Endodermal cell (in vitro differentiated cells): Measurements from ENCODE around the gene TSSK1B. TPM values are rescaled to one million over a fixed set of nuclear protein-coding genes. Genes with fewer than 3 reads are reported as not detected.
"Not testable (repeated sequence)": the region's sequence is repeated elsewhere in the genome, so short reads cannot be mapped to it uniquely, and the experiment has no call there.

Experiments used
- DNase-seq: peaks from one replicate; pipeline ENCODE4 v3.0.0-alpha.2; 2017
- H3K27ac ChIP-seq: 2 replicates; pipeline ENCODE4 v1.5.1; 2013; ENCODE audit warnings: mild to moderate bottlenecking, low read depth, low read length, moderate library complexity
- H3K27me3 ChIP-seq: 2 replicates; pipeline ENCODE4 v1.6.1; 2013; ENCODE audit warnings: mild to moderate bottlenecking, low read length, moderate library complexity; ENCODE audit not compliant: insufficient read depth, control insufficient read depth, poor library complexity, severe bottlenecking
- H3K36me3 ChIP-seq: 2 replicates; pipeline ENCODE4 v1.7.0; 2013; ENCODE audit warnings: mild to moderate bottlenecking, low read length, moderate library complexity; ENCODE audit not compliant: control insufficient read depth, insufficient read depth
- H3K4me1 ChIP-seq: one replicate; pipeline ENCODE4 v1.7.0; 2013; ENCODE audit warnings: low read length; ENCODE audit not compliant: control insufficient read depth, insufficient read depth
- H3K4me3 ChIP-seq: 2 replicates; pipeline ENCODE4 v1.5.1; 2013; ENCODE audit warnings: mild to moderate bottlenecking, low read length, moderate library complexity
- H3K9ac ChIP-seq: 2 replicates; pipeline ENCODE4 v1.6.1; 2013; ENCODE audit warnings: mild to moderate bottlenecking, low read length, moderate library complexity; ENCODE audit not compliant: poor library complexity, severe bottlenecking; ENCODE audit errors: extremely low read depth
- H3K9me3 ChIP-seq: 2 replicates; pipeline ENCODE4 v1.6.1; 2013; ENCODE audit warnings: mild to moderate bottlenecking, low read length, moderate library complexity; ENCODE audit not compliant: control insufficient read depth
- H3K27ac Mint-ChIP-seq: 2 replicates; pipeline ENCODE4 v1.8.0; 2020; ENCODE audit warnings: mixed read lengths
- H3K27me3 Mint-ChIP-seq: 2 replicates; pipeline ENCODE4 v1.8.0; 2021; ENCODE audit warnings: mild to moderate bottlenecking, mixed read lengths; ENCODE audit not compliant: insufficient read depth
- H3K36me3 Mint-ChIP-seq: 2 replicates; pipeline ENCODE4 v1.8.0; 2020; ENCODE audit warnings: low read depth, mixed read lengths
- H3K4me1 Mint-ChIP-seq: 2 replicates; pipeline ENCODE4 v1.8.0; 2020; ENCODE audit warnings: mixed read lengths
- H3K4me3 Mint-ChIP-seq: 2 replicates; pipeline ENCODE4 v1.8.0; 2020; ENCODE audit warnings: mild to moderate bottlenecking, moderate library complexity, mixed read lengths
- H3K9me3 Mint-ChIP-seq: 2 replicates; pipeline ENCODE4 v1.8.0; 2020; ENCODE audit warnings: mild to moderate bottlenecking, mixed read lengths
- WGBS, 2 experiments: methylation state at CpG; one replicate each; pipeline versions ENCODE4 v1.1.5 to v1.1.7; 2013; ENCODE audit warnings: missing lambda C conversion rate in 2 of 2, mixed read lengths in 1 of 2; ENCODE audit not compliant: insufficient coverage in 1 of 2, insufficient read length in 1 of 2; 5-methylcytosine and 5-hydroxymethylcytosine counted together
- total RNA-seq, 2 donors: library from RNA; stranded (reverse); fragmentation: NEBNext Ultra II Directional in 1 of 2; extraction: Animal tissue kit (Norgen Biotek cat#: 25700) in 1 of 2; gene quantifications; 2 replicates in 1 of 2; 3 replicates in 1 of 2; pipeline ENCODE4 v1.2.1, GENCODE V29; 2021
- TF ChIP-seq, protein P1 (sequence below): fragments of 200-600 bp; sonication (generic); conservative IDR thresholded peaks from 2 replicates; pipeline ENCODE4 v1.5.0; 2021; ENCODE audit warnings: antibody characterized with exemption, mild to moderate bottlenecking

Gene TSSK1B
- total RNA-seq, 2 donors from 2014 or later = 0.11 TPM; not detected in 1

DNA sequence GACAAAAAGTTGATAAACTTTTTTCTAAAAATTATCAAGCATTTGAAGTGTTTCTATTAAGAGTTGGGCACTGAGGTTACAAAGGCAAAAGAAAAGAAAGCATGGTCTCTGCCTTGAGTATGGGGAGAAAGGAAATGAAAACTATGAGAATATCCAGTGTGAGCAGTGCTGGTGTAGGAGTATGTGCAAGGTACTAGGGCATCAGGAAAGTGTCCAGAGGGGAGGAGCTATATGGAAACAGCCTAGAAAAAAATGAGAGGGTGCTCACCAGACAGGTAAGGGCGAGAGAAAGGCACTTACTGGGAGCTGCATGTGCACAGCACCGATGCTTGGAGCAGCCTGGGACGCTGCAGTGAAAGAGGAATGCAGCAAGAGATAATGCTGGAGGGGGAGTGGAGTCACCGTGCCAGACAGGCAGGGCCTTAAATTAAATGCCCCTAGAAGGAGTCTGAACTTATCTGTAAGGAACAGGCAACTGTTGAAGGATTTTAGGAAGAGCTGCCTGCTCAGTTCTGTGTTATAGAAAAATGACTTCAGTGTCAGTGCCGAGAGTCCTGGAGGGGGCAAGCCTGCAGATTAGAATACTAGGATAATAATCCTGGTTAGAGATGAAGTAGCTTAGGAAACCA is 39.4 kb upstream of the TSSK1B start:
- Mint-ChIP-seq H3K36me3 (peaks cover 2% of the 10 kb centered on the region), H3K4me3 (no peak overlapping the region), H3K27me3 (peaks cover 7% of the 10 kb centered on the region), H3K4me1 (peaks cover 6% of the 10 kb centered on the region), H3K27ac (no peak overlapping the region), H3K9me3 (peaks cover 24% of the 10 kb centered on the region)
- no peaks in the 10 kb centered on the region for H3K36me3 ChIP-seq
- WGBS, 2 experiments = 57 to 61% methylated on average over 5 of the region's 5 CpGs
- H3K4me1 ChIP-seq = no peaks in the 10 kb centered on the region
- TF ChIP-seq, protein P1, sequence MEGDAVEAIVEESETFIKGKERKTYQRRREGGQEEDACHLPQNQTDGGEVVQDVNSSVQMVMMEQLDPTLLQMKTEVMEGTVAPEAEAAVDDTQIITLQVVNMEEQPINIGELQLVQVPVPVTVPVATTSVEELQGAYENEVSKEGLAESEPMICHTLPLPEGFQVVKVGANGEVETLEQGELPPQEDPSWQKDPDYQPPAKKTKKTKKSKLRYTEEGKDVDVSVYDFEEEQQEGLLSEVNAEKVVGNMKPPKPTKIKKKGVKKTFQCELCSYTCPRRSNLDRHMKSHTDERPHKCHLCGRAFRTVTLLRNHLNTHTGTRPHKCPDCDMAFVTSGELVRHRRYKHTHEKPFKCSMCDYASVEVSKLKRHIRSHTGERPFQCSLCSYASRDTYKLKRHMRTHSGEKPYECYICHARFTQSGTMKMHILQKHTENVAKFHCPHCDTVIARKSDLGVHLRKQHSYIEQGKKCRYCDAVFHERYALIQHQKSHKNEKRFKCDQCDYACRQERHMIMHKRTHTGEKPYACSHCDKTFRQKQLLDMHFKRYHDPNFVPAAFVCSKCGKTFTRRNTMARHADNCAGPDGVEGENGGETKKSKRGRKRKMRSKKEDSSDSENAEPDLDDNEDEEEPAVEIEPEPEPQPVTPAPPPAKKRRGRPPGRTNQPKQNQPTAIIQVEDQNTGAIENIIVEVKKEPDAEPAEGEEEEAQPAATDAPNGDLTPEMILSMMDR = no peak
- no peak overlapping the region for H3K4me3 ChIP-seq
- H3K9me3 ChIP-seq = peaks cover 13% of the 10 kb centered on the region
- no peak for DNase-seq
- H3K27ac ChIP-seq = no peak overlapping the region
- H3K9ac ChIP-seq = no peak overlapping the region
- peaks cover 3% of the 10 kb centered on the region for H3K27me3 ChIP-seq

DNA sequence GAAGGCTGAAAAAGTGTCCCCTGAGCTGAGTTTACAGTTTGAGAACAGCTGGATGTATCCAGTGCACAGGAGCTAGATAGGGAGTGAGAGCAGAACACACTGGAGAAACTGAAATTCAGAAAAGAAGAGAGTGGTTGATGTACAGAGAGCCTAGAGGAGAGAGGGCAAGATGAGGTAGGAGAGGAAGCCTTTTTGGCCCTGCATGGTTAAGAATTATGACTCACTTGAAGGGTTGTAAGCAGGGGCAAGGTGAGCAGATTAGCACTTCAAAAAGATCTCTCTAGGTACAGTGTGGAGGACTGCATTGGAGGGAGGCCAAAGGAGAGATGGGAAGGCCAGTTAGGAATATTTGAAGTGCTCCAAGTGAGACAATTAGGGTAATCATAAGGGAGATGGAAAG is 28.2 kb upstream of the TSSK1B start:
- H3K27me3 Mint-ChIP-seq = peaks cover 4% of the 10 kb centered on the region
- Histone ChIP-seq H3K4me1 (no peaks in the 10 kb centered on the region), H3K27ac (no peak overlapping the region), H3K9ac (no peak overlapping the region), H3K9me3 (no peaks in the 10 kb centered on the region), H3K4me3 (no peak overlapping the region), H3K27me3 (no peaks in the 10 kb centered on the region), H3K36me3 (no peaks in the 10 kb centered on the region)
- DNase-seq = no peak
- no peaks in the 10 kb centered on the region for H3K36me3 Mint-ChIP-seq
- no peaks in the 10 kb centered on the region for H3K4me1 Mint-ChIP-seq
- TF ChIP-seq, protein P1 = no peak
- H3K9me3 Mint-ChIP-seq = no peaks in the 10 kb centered on the region
- no peak overlapping the region for H3K4me3 Mint-ChIP-seq
- H3K27ac Mint-ChIP-seq = no peak overlapping the region

DNA sequence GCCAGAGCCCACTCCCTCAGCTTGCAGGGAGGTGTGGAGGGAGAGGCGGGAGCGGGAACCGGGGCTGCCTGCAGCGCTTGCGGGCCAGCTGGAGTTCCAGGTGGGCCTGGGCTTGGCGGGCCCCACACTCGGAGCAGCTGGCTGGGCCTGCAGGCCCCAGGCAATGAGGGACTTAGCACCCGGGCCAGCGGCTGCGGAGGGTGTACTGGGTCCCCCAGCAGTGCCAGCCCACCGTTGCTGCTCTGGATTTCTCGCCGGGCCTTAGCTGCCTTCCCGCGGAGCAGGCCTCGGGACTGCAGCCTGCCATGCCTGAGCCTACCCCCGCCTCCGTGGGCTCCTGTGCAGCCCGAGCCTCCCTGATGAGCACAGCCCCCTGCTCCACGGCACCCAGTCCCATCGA is 22.3 kb upstream of the TSSK1B start:
- H3K27me3 Mint-ChIP-seq, H3K4me3 ChIP-seq, H3K4me1 Mint-ChIP-seq, H3K36me3 Mint-ChIP-seq, DNase-seq, H3K27me3 ChIP-seq, H3K4me1 ChIP-seq, H3K9me3 Mint-ChIP-seq, H3K36me3 ChIP-seq, H3K27ac Mint-ChIP-seq, H3K9me3 ChIP-seq, H3K4me3 Mint-ChIP-seq, H3K9ac ChIP-seq, H3K27ac ChIP-seq: not testable (repeated sequence)
- WGBS, 2 experiments = 91 to 97% methylated on average over 13 to 20 of the region's 21 CpGs

DNA sequence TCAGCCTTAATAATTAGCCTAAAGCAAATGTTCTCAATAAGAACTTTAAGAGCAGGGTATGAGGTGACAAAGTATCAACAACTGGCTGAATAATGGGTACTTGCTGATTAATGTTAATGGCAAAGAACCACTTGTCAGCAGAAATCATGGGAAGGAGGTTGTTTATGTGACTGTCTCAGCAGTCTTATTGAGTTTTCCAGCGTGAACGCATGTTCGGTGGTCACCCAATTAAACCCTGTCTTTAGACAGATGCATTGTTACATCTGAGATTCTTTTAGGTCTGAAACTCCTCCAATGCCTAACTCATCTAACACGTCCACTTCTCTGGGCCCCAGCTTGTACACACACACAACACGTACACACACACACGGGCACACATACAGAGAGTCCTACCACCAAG is 18.2 kb upstream of the TSSK1B start:
- Histone ChIP-seq H3K36me3 (no peaks in the 10 kb centered on the region), H3K9me3 (no peaks in the 10 kb centered on the region), H3K27me3 (no peaks in the 10 kb centered on the region), H3K4me3 (no peak overlapping the region), H3K27ac (no peak overlapping the region), H3K4me1 (no peaks in the 10 kb centered on the region), H3K9ac (no peak overlapping the region)
- Mint-ChIP-seq H3K9me3 (peaks cover 3% of the 10 kb centered on the region), H3K27me3 (no peaks in the 10 kb centered on the region), H3K4me1 (peaks cover 5% of the 10 kb centered on the region), H3K4me3 (no peak overlapping the region), H3K27ac (no peak overlapping the region), H3K36me3 (no peaks in the 10 kb centered on the region)
- TF ChIP-seq, protein P1 = no peak
- DNase-seq = no peak
- 92 to 100% methylated on average over 4 to 6 of the region's 6 CpGs for WGBS, 2 experiments
